Measurements from ENCODE around the gene KCNQ2.
"Not testable (repeated sequence)": the region's sequence is repeated elsewhere in the genome, so short reads cannot be mapped to it uniquely, and the experiment has no call there.

Gene KCNQ2

GRCh38 chr20:63491078-63491477 is 18.6 kb upstream of the KCNQ2 start:
- in situ Hi-C loops (cut with MboI; ENCODE audit: low sequenced_read_pairs): no loop called here

DNA sequence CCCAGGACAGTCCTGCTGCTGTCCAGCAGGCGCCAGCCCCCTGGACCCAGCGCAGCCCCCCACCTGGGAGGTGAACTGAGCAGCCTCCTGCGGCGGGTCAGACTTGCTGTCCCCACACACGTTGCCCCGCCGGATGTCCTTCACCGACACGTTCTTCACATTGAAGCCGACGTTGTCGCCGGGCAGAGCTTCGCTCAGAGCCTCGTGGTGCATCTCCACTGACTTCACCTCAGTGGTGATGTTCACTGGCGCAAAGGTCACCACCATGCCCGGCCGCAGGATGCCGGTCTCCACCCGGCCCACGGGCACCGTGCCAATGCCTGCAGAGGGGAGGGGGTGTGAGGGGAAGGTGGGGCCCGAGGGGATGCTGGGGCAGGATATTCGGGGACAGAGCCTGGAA is 18.0 kb upstream of the KCNQ2 start:
- in situ Hi-C loops (cut with MboI; ENCODE audit: low sequenced_read_pairs): no loop called here

DNA sequence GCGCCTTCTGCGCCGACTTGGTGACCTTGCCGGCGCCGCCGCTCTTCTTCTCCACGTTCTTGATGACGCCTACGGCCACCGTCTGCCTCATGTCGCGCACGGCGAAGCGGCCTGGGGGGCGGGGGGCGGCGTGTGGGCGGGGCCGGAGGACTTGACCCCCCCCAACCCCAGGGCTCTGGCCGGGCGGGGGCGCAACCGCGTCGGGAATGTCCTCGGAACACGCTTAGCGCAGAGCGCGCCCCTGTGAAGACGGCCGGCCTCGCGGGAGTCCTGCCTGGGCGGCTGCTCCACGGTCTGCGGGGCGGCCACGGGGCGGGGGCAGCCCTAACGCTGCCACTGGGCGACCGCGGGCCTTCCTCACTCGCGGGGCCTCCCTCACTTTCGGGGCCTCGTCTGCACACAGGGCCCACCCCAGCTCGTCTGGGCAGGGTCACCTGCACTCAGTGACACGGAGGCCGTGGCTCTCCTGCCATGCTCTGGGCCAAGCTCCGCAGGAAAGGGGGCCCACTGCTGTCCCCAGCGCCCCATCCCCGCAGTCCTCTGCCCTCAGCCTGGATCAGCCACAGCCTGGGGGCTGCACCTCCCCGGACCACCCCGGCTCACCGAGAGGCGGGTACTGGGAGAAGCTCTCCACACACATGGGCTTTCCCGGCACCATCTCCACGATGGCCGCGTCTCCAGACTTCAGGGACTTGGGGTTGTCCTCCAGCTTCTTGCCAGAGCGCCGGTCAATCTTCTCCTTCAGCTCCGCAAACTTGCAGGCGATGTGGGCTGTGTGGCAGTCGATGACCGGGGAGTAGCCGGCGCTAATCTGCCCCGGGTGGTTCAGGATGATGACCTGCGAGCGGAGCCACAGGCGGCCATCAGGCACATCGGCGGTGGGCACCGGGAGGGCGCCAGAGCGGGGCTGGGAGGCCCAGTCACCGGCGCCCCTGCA is 16.1 kb upstream of the KCNQ2 start:
- in situ Hi-C loops (cut with MboI; ENCODE audit: low sequenced_read_pairs): no loop called here

DNA sequence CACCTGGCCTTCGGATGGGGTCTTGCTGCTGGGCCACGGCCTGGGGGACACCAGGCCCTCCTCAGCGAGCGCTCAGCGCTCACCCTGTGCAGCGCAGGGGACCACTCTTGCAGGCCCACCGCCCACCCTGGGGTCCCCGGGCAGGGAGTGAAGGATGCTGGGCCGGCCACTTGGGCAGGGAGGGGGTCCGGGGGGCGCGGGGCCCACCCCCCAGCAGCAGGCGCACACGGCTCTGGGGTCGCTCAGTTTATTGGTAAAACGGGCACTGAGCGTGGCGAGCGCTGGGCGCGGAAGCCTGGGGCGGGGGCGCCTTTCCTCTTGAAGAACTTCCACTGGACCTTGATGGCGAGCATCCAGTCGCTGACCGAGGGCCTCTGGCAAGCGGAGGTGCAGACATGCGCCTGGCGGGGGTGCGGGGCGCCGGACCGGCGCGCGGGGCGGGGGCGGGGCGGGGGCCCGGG is 15.4 kb upstream of the KCNQ2 start:
- in situ Hi-C loops (cut with MboI; ENCODE audit: low sequenced_read_pairs): no loop called here

DNA sequence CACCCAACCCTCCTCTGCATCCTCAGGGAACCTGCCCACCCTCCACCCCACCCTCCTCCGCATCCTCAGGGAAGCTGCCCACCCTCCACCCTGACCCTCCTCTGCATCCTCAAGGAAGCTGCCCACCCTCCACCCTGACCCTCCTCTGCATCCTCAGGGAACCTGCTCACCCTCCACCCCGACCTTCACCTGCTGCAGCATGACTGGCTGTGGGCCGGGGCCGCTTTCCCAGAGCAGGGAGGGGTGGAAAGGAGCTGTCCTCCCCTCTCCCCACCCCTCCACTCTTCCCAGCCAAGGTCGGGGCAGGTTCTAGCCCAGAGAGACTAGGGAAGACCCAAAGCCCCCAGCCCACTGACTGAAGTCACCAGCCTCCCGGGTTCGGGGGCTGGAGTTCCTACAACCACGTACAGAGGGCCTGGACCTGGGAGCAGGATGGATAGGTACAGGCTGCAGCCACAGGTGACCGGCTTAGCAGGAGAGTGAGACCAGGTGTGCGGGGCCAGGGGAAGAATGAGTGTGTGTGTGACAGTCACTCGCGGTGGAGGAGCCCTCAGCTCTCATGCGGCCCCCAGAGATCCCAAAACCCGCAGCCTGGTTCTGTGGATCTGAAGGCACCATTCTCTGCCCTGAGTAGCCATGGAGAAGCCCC is 14.8 kb upstream of the KCNQ2 start:
- in situ Hi-C loops (cut with MboI; ENCODE audit: low sequenced_read_pairs): no loop called here

- in situ Hi-C loops (cut with MboI; ENCODE audit: low sequenced_read_pairs): no loop called here
Observed at GRCh38 chr20:63486300-63486855, 13.9 kb upstream of the KCNQ2 start.

DNA sequence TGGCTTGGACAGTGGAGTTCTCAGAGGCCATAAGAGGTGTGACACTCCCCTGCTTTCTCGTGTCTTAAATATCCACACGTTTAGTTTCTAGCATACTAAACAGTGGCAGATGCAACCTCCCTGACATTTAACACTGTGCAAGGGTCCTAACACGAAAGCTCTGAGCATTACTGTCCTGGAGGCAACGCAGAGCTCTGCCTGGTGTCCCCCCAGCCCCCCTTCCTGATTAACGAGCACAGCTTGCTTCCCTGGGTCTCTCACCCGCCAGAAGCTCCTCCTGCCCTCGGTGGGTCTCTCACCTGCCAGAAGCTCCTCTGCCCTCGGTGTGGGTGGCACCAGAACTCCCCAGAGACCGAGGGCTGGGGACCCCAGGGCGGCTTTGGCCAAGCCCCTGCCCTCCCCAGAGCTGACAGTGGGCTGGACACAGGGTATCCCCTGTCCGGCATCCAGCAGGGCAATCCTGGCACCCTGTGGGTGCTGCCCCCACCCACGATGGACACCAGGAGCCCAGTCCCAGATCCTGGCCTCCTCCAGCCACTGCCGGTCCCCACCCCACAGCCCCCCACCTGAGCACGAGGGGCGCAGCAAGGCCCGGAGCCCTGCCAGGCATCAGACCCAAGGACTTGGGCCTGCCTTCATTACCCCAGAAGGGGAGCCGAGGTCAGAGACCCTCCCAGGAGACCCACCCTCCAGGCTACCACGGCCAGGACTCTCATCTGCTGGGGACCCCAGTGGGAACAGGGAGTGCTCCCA is 12.4 kb upstream of the KCNQ2 start:
- in situ Hi-C loops (cut with MboI; ENCODE audit: low sequenced_read_pairs): no loop called here

GRCh38 chr20:63484236-63484635 is 11.8 kb upstream of the KCNQ2 start:
- in situ Hi-C loops (cut with MboI; ENCODE audit: low sequenced_read_pairs): no loop called here

DNA sequence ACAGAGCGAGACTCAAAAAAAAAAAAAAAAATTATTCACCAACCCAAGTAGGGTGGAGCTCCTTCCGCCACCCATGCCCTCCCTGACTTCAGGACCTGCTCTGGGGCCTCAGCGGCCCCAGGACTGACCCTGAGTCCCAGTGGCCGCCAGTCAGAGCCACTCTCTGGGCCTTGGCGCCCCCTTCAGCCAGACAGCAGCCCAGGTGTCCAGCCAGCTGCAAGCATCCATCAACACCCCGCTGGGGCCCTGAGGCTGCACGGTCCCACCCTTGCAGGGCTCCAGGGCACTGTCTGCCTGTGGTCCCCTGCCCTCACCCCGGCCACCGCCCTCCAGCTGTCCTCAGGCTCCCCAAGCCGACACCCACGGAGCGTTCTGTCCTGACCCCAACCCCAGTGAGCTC is 11.4 kb upstream of the KCNQ2 start:
- in situ Hi-C loops (cut with MboI; ENCODE audit: low sequenced_read_pairs): no loop called here

DNA sequence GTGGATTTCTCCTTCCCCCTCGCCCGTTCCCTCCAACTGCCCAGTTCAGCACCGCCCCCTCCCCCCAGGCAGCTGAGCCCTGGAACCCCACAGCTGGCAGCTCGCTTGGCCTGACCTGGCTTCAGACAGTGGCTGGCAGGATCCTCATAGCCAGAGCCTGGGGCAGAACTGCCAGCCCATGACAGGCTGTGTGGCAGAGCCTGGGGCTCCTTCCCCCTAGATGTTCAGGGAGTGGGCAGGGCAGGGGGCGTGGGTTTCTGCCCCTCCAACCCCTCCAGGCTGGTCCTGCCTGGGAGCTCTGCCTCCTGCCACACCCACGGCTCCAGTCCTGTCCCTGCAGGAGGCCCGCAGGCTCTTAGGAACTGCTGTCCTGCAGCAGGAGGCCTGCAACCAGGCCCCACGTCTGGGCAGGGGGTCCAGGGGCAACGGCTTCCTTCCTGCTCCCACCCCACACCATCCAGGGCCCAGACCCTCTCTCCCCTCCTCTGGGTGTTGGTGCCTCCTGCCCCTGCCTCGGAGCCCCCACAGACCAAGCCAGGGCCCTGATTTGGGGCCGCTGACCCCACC is 9.6 kb upstream of the KCNQ2 start:
- in situ Hi-C loops (cut with MboI; ENCODE audit: low sequenced_read_pairs): no loop called here

- in situ Hi-C loops (cut with MboI; ENCODE audit: low sequenced_read_pairs): no loop called here
Observed at GRCh38 chr20:63481503-63481902, 9.0 kb upstream of the KCNQ2 start.

GRCh38 chr20:63479695-63480419 is 7.4 kb upstream of the KCNQ2 start:
- in situ Hi-C loops (cut with MboI; ENCODE audit: low sequenced_read_pairs): not testable (repeated sequence)

- in situ Hi-C loops (cut with MboI; ENCODE audit: low sequenced_read_pairs): no loop called here
Observed at GRCh38 chr20:63478346-63479302, 6.2 kb upstream of the KCNQ2 start.

GRCh38 chr20:63477944-63478343 is 5.5 kb upstream of the KCNQ2 start:
- in situ Hi-C loops (cut with MboI; ENCODE audit: low sequenced_read_pairs): no loop called here

DNA sequence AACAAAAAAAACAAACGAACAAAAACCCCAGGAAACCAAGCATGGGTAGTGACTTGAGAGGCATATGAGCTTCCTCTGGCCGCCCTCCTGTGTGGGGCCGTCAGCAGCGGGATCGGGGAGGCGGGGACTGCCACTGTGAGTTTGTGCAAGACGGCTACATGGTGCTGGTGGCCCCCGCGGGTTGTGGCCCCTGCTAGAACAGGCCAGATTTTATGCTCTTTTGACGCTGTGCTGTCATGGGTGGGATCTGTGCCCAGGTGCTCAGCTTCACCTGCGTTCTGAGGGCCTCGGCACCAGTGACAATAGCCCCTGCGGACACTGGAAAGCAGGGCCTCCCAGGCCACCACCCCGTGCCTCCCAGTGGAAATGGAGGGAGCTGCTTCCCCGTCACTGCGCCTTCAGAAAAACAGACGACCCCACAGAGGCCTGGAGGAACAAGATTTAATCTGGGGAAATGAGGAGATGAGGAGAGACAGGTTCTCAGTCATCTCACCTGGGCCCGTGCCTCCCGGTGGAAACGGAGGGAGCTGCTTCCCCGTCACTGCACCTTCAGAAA is 4.7 kb upstream of the KCNQ2 start:
- in situ Hi-C loops (cut with MboI; ENCODE audit: low sequenced_read_pairs): no loop called here

- in situ Hi-C loops (cut with MboI; ENCODE audit: low sequenced_read_pairs): no loop called here
Observed at GRCh38 chr20:63475209-63475608, 2.8 kb upstream of the KCNQ2 start.

DNA sequence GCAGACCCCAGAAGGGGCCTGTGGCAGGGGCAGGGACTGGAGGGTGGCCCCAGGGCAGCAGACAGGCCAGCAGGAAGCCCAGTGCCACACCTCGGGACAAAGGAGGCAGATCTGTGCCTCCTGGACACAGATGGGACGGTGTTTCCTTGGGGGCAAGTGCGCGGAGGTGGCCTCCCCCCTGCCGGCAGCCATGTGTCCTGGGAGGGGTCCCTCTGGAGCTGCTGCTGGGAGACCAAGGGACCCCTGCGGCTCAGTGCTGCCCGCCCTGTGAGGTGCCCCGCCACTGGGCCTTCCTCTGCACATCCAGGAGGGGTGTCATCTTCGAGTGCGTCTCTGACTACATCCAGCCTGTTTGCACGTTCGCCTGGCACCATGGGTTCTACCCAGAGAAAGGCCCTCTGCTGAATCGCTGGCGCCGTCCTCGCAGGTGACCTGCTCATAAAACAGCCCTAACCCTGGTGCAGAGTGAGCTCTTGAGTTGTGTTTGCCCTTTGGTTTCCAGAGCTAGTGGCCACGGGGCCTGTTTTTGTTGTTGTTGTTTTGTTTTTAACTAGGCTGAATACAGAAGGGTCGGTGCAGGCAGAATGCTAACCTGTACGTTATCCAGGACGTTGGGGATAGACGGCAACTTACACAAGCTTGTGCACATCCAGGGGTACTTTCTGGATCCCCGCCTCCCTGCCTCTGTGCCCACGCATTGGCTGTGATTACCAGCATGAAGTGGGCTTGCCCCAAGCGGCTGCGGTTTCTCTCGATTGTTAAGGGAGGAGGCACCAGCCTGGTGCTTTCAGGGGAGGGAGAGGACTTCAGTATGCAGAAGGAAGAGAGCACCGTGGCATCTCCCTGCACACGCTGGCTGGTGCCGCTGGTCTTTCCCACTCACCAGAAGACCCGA is 1.3 kb upstream of the KCNQ2 start:
- in situ Hi-C loops (cut with MboI; ENCODE audit: low sequenced_read_pairs): no loop called here

Measured in HL-60/S4 treated with phorbol 12-myristate 13-acetate at 8.2 ng/mL for 4 days and 3 days (cell line).